ENCODE results near the gene SLC2A11. TPM values are rescaled to one million over a fixed set of nuclear protein-coding genes. Genes with fewer than 3 reads are reported as not detected.
"Not testable (repeated sequence)": the region's sequence is repeated elsewhere in the genome, so short reads cannot be mapped to it uniquely, and the experiment has no call there.

The SLC2A11 gene
- total and polyA plus RNA-seq, 12 donors: 11.3 to 35.3 (median 20.8) TPM

- WGBS, 4 donors: 56 to 77% (median 63%) methylated on average over 7 of the region's 7 CpGs
- intact Hi-C loops (cut with DNase I): no loop called here
- Histone ChIP-seq H3K4me3 (peak overlapping the region in 2 of 4 donors; percentile 75 to 86), H3K27ac (peak overlapping the region in 1 of 5 donors; percentile 94), H3K9me3 (replicated peaks in 1 of 3) (no peaks in the 10 kb centered on the region), H3K36me3 (replicated peaks in 1 of 2) (no peaks in the 10 kb centered on the region), H3K27me3 (no peaks in the 10 kb centered on the region), H3K4me1 (replicated peaks in 1 of 2) (peaks cover 13 to 16% of the 10 kb centered on the region in 2 donors)
- TF ChIP-seq CTCF (IDR thresholded peaks at IDR 0.05): no peak
- TF ChIP-seq POLR2A (IDR thresholded peaks at IDR 0.05): no peak
- DNase-seq: no peak
These were observed 775 bp downstream of the SLC2A11 start for GRCh38 chr22:23858484-23858815.

GRCh38 chr22:23859201-23859600 is 1.5 kb downstream of the SLC2A11 start:
- TF ChIP-seq CTCF (IDR thresholded peaks at IDR 0.05) (no peak), POLR2A (IDR thresholded peaks at IDR 0.05) (no peak)
- DNase-seq: no peak
- H3K4me1 ChIP-seq (replicated peaks in 1 of 2): peaks cover 13 to 16% of the 10 kb centered on the region in 2 donors
- no peaks in the 10 kb centered on the region for H3K36me3 ChIP-seq (replicated peaks in 1 of 2)
- no peak overlapping the region for H3K27ac ChIP-seq
- intact Hi-C loops (cut with DNase I): no loop called here
- no peaks in the 10 kb centered on the region for H3K9me3 ChIP-seq (replicated peaks in 1 of 3)
- no peak overlapping the region for H3K4me3 ChIP-seq
- H3K27me3 ChIP-seq: no peaks in the 10 kb centered on the region
- WGBS, 4 donors: 89 to 98% (median 96%) methylated on average over 4 of the region's 4 CpGs

- not testable (repeated sequence) for H3K4me3 ChIP-seq; DNase-seq; H3K27me3 ChIP-seq; H3K27ac ChIP-seq; H3K36me3 ChIP-seq (replicated peaks in 1 of 2); H3K9me3 ChIP-seq (replicated peaks in 1 of 3)
- intact Hi-C loops (cut with DNase I): loop anchor here in 1 of 2 donors (10.0 kb wide), 1 partner anchor 95 kb away; no protein-coding TSS in a partner anchor
- WGBS, 4 donors: 88 to 96% (median 91%) methylated on average over 7 to 8 of the region's 8 CpGs
- H3K4me1 ChIP-seq (replicated peaks in 1 of 2): peaks cover 13 to 16% of the 10 kb centered on the region in 2 donors
These were observed 2.5 kb downstream of the SLC2A11 start for GRCh38 chr22:23860187-23860586.

GRCh38 chr22:23862103-23862502 is 4.4 kb downstream of the SLC2A11 start:
- no peaks in the 10 kb centered on the region for H3K36me3 ChIP-seq (replicated peaks in 1 of 2)
- no peaks in the 10 kb centered on the region for H3K9me3 ChIP-seq (replicated peaks in 1 of 3)
- H3K27me3 ChIP-seq: no peaks in the 10 kb centered on the region
- no peak overlapping the region for H3K27ac ChIP-seq
- 68 to 77% (median 76%) methylated on average over 3 of the region's 3 CpGs for WGBS, 4 donors
- TF ChIP-seq POLR2A (IDR thresholded peaks at IDR 0.05) (no peak), CTCF (IDR thresholded peaks at IDR 0.05) (peak; percentile 14 to 58 (median 42))
- no peak overlapping the region for H3K4me3 ChIP-seq
- intact Hi-C loops (cut with DNase I): loop anchor here in 1 of 2 donors (10.0 kb wide), 1 partner anchor 93 kb away; no protein-coding TSS in a partner anchor
- DNase-seq: peak in 4 of 7 donors; percentile 40 to 63 (median 44)
- peaks cover 8% of the 10 kb centered on the region in 2 donors for H3K4me1 ChIP-seq (replicated peaks in 1 of 2)

GRCh38 chr22:23864499-23865154 is 7.0 kb downstream of the SLC2A11 start:
- not testable (repeated sequence) for H3K4me3 ChIP-seq; H3K27ac ChIP-seq; H3K27me3 ChIP-seq; DNase-seq; H3K9me3 ChIP-seq (replicated peaks in 1 of 3); H3K4me1 ChIP-seq (replicated peaks in 1 of 2)
- H3K36me3 ChIP-seq (replicated peaks in 1 of 2): peaks cover 0 to 17% of the 10 kb centered on the region in 2 donors
- WGBS, 4 donors: 70 to 86% (median 76%) methylated on average over 10 to 11 of the region's 11 CpGs
- intact Hi-C loops (cut with DNase I): loop anchor here in 1 of 2 donors (10.0 kb wide), 1 partner anchor 90 kb away; no protein-coding TSS in a partner anchor

Data from adrenal gland (tissue), 12 donors.